Measurements from ENCODE around the gene SNTG2. TPM values are rescaled to one million over a fixed set of nuclear protein-coding genes. Genes with fewer than 3 reads are reported as not detected.

Gene SNTG2
- total RNA-seq, 4 donors from 2014 or later, result 1.9 to 14.0 (median 6.7) TPM

DNA sequence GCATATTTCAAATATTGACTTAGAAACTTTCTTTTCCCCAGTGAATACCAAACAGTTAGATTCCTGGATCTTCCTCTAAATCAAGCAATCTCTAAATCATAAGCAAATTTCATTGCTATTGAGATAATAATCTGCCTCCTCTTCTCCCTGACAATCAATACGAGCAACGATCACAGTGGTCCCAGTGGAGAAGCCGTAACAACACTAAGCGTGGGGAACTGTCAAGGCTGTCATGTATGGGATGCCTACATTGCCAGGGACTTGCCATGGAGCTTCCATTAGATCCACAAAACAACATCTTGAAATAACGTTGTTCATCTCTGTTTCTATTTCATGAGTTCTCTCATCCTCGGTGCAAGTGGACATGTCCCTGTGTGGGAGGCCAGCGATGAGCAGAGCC lies 61.3 kb downstream of the SNTG2 start:
- TF ChIP-seq CTCF (IDR thresholded peaks at IDR 0.05), result no peak
- DNase-seq (ENCODE audit: low spot score), result no peak
- no peak for ATAC-seq (ENCODE audit: low FRiP score)

DNA sequence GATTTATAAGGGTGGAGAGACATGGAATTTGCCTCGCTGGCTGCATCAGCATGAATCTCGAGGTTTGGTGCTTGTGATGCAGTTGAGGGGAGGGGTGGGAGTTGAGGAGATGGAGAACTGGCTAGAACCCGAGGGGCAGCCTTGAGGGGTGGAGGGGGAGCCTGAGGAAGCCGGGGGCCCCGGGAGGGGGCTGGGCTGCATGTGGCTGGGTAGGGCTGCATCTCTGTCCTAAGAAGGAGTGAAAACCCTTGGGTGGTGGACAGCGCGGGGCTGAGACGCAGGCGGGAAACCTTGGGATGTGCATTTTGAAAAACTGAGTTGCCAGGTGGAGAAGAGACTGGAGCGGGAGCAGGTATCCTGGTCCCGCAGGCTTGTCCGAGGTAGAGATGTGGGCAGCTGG lies 64.2 kb downstream of the SNTG2 start:
- ATAC-seq (ENCODE audit: low FRiP score) (no peak), DNase-seq (ENCODE audit: low spot score) (no peak)
- TF ChIP-seq CTCF (IDR thresholded peaks at IDR 0.05), result no peak

DNA sequence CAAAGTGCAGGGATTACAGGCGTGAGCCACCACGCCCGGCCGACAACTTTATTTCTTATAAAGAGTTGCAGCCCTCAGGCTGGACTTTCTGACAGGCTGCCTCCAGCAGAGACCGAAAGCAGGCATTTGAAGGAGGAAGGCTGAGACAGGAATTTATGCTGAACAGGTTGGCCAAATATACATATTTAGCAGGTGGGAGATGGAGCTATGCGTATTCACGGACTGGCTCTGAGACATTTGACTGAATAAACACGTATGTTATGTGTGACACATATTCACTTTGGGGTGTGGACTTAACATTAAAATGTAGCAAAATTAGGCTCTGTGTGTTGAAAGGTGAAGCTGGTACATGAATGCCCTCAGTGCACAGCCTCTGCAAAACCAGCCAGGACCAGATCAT lies 65.9 kb downstream of the SNTG2 start:
- ATAC-seq (ENCODE audit: low FRiP score) (no peak), DNase-seq (ENCODE audit: low spot score) (no peak)
- TF ChIP-seq CTCF (IDR thresholded peaks at IDR 0.05), result no peak

- ATAC-seq (ENCODE audit: low FRiP score) (no peak), DNase-seq (ENCODE audit: low spot score) (no peak)
- TF ChIP-seq CTCF (IDR thresholded peaks at IDR 0.05), result no peak
Observed at GRCh38 chr2:1017827-1018226, 67.2 kb downstream of the SNTG2 start.

DNA sequence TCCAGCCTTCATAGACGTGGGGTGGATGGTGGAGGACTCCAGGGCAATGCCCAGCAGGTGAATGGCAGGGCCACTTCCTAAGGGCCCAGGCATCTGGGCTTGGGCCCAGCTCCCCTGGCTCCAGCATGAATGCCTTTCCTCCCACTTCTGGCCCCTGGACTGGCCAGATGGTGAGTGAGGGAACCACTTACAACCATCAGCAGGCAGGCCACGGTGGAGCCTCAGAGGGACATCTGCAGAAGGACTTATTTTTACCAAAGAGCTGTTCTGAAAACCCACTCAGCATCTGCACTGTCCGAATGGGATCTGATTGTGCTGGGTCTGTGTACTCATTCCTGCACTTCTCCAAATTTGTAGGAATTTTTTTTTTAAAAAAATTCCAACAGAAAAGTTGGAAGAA lies 69.6 kb downstream of the SNTG2 start:
- DNase-seq (ENCODE audit: low spot score) (no peak), ATAC-seq (ENCODE audit: low FRiP score) (no peak)
- no peak for TF ChIP-seq CTCF (IDR thresholded peaks at IDR 0.05)

DNA sequence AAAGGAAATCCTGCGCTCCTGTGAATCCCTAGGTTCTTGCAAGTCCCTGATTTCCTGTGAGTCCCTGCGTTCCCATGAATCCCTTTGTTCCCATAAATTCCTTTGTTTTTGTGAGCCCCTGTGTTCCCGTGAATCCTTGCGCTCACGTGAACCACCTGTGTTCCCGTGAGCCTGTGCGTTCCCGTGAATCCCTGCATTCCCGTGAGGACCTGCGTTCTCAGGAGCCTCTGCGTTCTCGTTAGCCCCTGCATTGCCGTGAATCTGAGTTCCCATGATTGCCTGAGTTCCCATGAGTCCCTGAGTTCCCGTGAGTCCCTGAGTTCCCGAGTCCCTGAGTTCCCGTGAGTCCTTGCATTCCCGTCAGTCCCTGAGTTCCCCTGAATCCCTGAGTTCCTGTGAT lies 71.5 kb downstream of the SNTG2 start:
- DNase-seq (ENCODE audit: low spot score), result no peak
- ATAC-seq (ENCODE audit: low FRiP score), result no peak
- TF ChIP-seq CTCF (IDR thresholded peaks at IDR 0.05), result no peak

DNA sequence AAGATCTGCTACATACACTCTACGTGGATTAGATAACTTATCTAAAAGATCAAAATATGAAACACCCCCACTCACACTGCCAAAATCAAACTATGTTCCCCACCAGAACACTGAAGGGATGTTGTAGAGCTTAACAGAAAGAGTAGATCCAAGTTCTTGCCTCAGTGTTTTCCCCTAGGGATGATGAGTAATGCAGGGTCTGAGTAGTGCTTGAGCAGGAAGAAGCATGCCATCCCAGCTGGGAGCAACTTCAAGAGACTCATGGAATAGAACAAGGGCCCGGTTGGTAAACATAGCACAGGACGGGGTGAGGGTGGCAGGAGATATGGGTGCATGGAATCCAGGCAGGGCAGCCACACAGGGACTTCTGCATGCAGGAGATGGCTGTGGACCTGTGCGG lies 74.3 kb downstream of the SNTG2 start:
- no peak for TF ChIP-seq CTCF (IDR thresholded peaks at IDR 0.05)
- no peak for ATAC-seq (ENCODE audit: low FRiP score)
- DNase-seq (ENCODE audit: low spot score), result no peak

Measured in omental fat pad (tissue), 4 donors.